HEK293 (cell line): Measurements from ENCODE around the gene AGAP3.
A peak's percentile ranks its signal among the peaks of the same experiment; 100 is the strongest.

Experiments used
- CTCF ChIA-PET: fragments of 350-600 bp; formaldehyde crosslinking; extraction: SDS; loops from one replicate; lab custom pipeline; 2021; ENCODE audit warnings: antibody characterized with exemption; lab: Yijun Ruan, JAX
- POLR2A ChIA-PET: fragments of 300-600 bp; formaldehyde crosslinking; extraction: SDS; loops from one replicate; lab custom pipeline; 2020; ENCODE audit warnings: antibody characterized with exemption, inconsistent platforms; lab: Yijun Ruan, JAX
- H3K27ac ChIP-seq: fragments of 200-500 bp; sonication (Bioruptor generic); 2 replicates; pipeline ENCODE4 v1.5.1; 2014; ENCODE audit warnings: low read depth, low read length, control low read depth, inconsistent platforms; ENCODE audit errors: extremely low read depth
- H3K36me3 ChIP-seq, 2 experiments: fragments of 200-500 bp in 1 of 2; sonication (Bioruptor generic) in 1 of 2; 1 replicate in 1 of 2; 2 replicates in 1 of 2; pipeline ENCODE4 v1.5.1; 2014 to 2017; ENCODE audit warnings: inconsistent platforms in 2 of 2, low read length in 2 of 2; ENCODE audit not compliant: control insufficient read depth in 2 of 2, insufficient read depth in 1 of 2
- H3K4me1 ChIP-seq: fragments of 200-500 bp; sonication (Bioruptor generic); 2 replicates; pipeline ENCODE4 v1.5.1; 2014; ENCODE audit warnings: mild to moderate bottlenecking, low read length, inconsistent platforms; ENCODE audit not compliant: control insufficient read depth, insufficient read depth
- H3K4me3 ChIP-seq: 2 replicates; pipeline ENCODE4 v1.5.1; 2011; ENCODE audit warnings: low read depth, mild to moderate bottlenecking, control low read depth, low read length, moderate library complexity
- H3K9me3 ChIP-seq: fragments of 200-500 bp; sonication (Bioruptor generic); 2 replicates; pipeline ENCODE4 v1.5.1; 2014; ENCODE audit warnings: low read depth, low read length, inconsistent platforms; ENCODE audit not compliant: control insufficient read depth, insufficient read depth
- EGR2 ChIP-seq: fragments of 450-650 bp; formaldehyde crosslinking; IDR thresholded peaks from 2 replicates; pipeline ENCODE4 v1.5.1; 2016; ENCODE audit warnings: low read depth, missing biosample characterization, missing genetic modification characterization
- FEZF1 ChIP-seq: fragments of 450-650 bp; formaldehyde crosslinking; IDR thresholded peaks from 2 replicates; pipeline ENCODE4 v1.5.1; 2016; ENCODE audit warnings: missing biosample characterization, missing genetic modification characterization
- KLF7 ChIP-seq: fragments of 450-650 bp; formaldehyde crosslinking; IDR thresholded peaks from 2 replicates; pipeline ENCODE4 v1.5.1; 2016; ENCODE audit warnings: missing biosample characterization, missing genetic modification characterization, borderline replicate concordance
- PATZ1 ChIP-seq: fragments of 450-650 bp; formaldehyde crosslinking; IDR thresholded peaks from 2 replicates; pipeline ENCODE4 v1.5.1; 2016; ENCODE audit warnings: missing biosample characterization, missing genetic modification characterization
- TRIM28 ChIP-seq: IDR thresholded peaks from 2 replicates; pipeline ENCODE4 v1.6.1; 2011; ENCODE audit warnings: low read length, control low read depth, borderline replicate concordance
- TSHZ1 ChIP-seq: fragments of 450-650 bp; formaldehyde crosslinking; IDR thresholded peaks from 2 replicates; pipeline ENCODE4 v1.5.1; 2016; ENCODE audit warnings: missing biosample characterization, missing genetic modification characterization, borderline replicate concordance
- ZBTB7A ChIP-seq: fragments of 450-650 bp; formaldehyde crosslinking; IDR thresholded peaks from 2 replicates; pipeline ENCODE4 v1.5.1; 2016; ENCODE audit warnings: low read depth, missing biosample characterization, missing genetic modification characterization
- ZFHX2 ChIP-seq: fragments of 450-650 bp; formaldehyde crosslinking; conservative IDR thresholded peaks from 2 replicates; pipeline ENCODE4 v1.5.1; 2016; ENCODE audit warnings: missing biosample characterization, missing genetic modification characterization
- ZNF140 ChIP-seq: fragments of 450-650 bp; formaldehyde crosslinking; IDR thresholded peaks from 2 replicates; pipeline ENCODE4 v1.5.1; 2016; ENCODE audit warnings: missing biosample characterization, missing genetic modification characterization
- ZNF211 ChIP-seq: fragments of 450-650 bp; formaldehyde crosslinking; IDR thresholded peaks from 2 replicates; pipeline ENCODE4 v1.5.1; 2016; ENCODE audit warnings: low read depth, missing biosample characterization, missing genetic modification characterization
- ZNF214 ChIP-seq: fragments of 450-650 bp; formaldehyde crosslinking; IDR thresholded peaks from 2 replicates; pipeline ENCODE4 v1.5.1; 2017; ENCODE audit warnings: missing biosample characterization, mild to moderate bottlenecking, missing genetic modification characterization, borderline replicate concordance
- ZNF248 ChIP-seq: fragments of 450-650 bp; formaldehyde crosslinking; IDR thresholded peaks from 2 replicates; pipeline ENCODE4 v1.5.1; 2017; ENCODE audit warnings: missing biosample characterization, missing genetic modification characterization
- ZNF423 ChIP-seq: fragments of 450-650 bp; formaldehyde crosslinking; IDR thresholded peaks from 2 replicates; pipeline ENCODE4 v1.5.1; 2016; ENCODE audit warnings: missing biosample characterization, missing genetic modification characterization
- ZNF513 ChIP-seq: fragments of 450-650 bp; IDR thresholded peaks from 2 replicates; pipeline ENCODE4 v1.5.1; 2018; ENCODE audit warnings: missing biosample characterization, missing genetic modification characterization
- ZNF571 ChIP-seq: fragments of 450-650 bp; formaldehyde crosslinking; IDR thresholded peaks from 2 replicates; pipeline ENCODE4 v1.5.0; 2017; ENCODE audit warnings: missing biosample characterization, missing genetic modification characterization
- ZNF600 ChIP-seq: fragments of 450-650 bp; formaldehyde crosslinking; IDR thresholded peaks from 2 replicates; pipeline ENCODE4 v1.5.1; 2016; ENCODE audit warnings: missing biosample characterization, missing genetic modification characterization
- ZNF610 ChIP-seq: fragments of 450-650 bp; formaldehyde crosslinking; IDR thresholded peaks from 2 replicates; pipeline ENCODE4 v1.5.1; 2016; ENCODE audit warnings: missing biosample characterization, missing genetic modification characterization, borderline replicate concordance
- ZNF664 ChIP-seq: fragments of 450-650 bp; formaldehyde crosslinking; IDR thresholded peaks from 2 replicates; pipeline ENCODE4 v1.5.1; 2016; ENCODE audit warnings: missing biosample characterization, missing genetic modification characterization
- ZNF843 ChIP-seq: fragments of 450-650 bp; formaldehyde crosslinking; IDR thresholded peaks from 2 replicates; pipeline ENCODE4 v1.5.1; 2016; ENCODE audit warnings: missing biosample characterization, missing genetic modification characterization
- ZSCAN18 ChIP-seq: fragments of 450-650 bp; formaldehyde crosslinking; IDR thresholded peaks from 2 replicates; pipeline ENCODE4 v1.5.1; 2016; ENCODE audit warnings: missing biosample characterization, missing genetic modification characterization
- ZXDB ChIP-seq: fragments of 450-650 bp; formaldehyde crosslinking; IDR thresholded peaks from 2 replicates; pipeline ENCODE4 v1.5.1; 2016; ENCODE audit warnings: missing biosample characterization, missing genetic modification characterization
- TF ChIP-seq, protein P1 (sequence below): fragments of 450-650 bp; formaldehyde crosslinking; IDR thresholded peaks from 2 replicates; pipeline ENCODE4 v1.5.1; 2016; ENCODE audit warnings: missing biosample characterization, missing genetic modification characterization

The AGAP3 gene

DNA sequence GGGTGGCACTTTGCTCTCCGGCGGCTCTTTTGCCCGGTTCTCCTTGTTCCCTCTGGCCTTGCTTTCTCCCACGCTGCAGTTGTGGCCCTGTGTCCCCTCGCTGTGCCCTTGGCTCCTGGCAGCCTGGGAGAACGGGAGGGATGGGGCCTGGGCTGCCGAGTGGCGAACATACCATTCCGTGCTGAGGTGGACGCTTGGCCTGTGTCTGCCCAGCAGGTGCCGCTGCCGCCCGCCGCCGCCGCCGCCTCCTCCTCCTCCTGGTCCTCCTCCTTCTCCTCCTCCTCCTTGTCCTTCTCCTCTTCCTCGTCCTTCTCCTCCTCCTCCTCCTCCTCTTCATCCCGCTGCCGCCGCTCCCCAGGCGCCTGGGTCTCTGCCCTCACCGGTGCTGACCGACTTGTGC is 36.0 kb downstream of the AGAP3 start:
- no peaks in the 10 kb centered on the region for H3K4me1 ChIP-seq
- POLR2A ChIA-PET: no interaction called here
- no peak overlapping the region for H3K4me3 ChIP-seq
- CTCF ChIA-PET: interaction anchor here (0.6 to 2.6 kb wide), 4 partner anchors 8 to 65 kb away, joined by 3 to 14 read pairs (median 4); partner anchors contain the start of gene GBX1
- no peak overlapping the region for H3K27ac ChIP-seq
- H3K9me3 ChIP-seq: no peaks in the 10 kb centered on the region
- peaks cover 0 to 91% of the 10 kb centered on the region in 2 experiments; a peak in 1 of 3 replicates for H3K36me3 ChIP-seq
- TF ChIP-seq EGR2 (tag by site-specific recombination): peak; percentile 85
- TF ChIP-seq ZNF513: peak; percentile 82
- peak; percentile 59; the same call in 1 of the 2 replicates for TF ChIP-seq ZNF600 (tag by site-specific recombination)
- no peak for TF ChIP-seq ZNF843 (tag by site-specific recombination)
- TF ChIP-seq ZFHX2 (tag by site-specific recombination): peak; percentile 60

- TF ChIP-seq TRIM28: no peak
- no peak for TF ChIP-seq ZNF140
- TF ChIP-seq FEZF1 (tag by site-specific recombination): no peak
- TF ChIP-seq ZNF211 (tag by site-specific recombination): no peak
- TF ChIP-seq ZNF571 (tag by site-specific recombination): no peak
- TF ChIP-seq ZNF248: no peak
- no peak for TF ChIP-seq ZXDB
- TF ChIP-seq ZNF214: no peak
- TF ChIP-seq, protein P1, sequence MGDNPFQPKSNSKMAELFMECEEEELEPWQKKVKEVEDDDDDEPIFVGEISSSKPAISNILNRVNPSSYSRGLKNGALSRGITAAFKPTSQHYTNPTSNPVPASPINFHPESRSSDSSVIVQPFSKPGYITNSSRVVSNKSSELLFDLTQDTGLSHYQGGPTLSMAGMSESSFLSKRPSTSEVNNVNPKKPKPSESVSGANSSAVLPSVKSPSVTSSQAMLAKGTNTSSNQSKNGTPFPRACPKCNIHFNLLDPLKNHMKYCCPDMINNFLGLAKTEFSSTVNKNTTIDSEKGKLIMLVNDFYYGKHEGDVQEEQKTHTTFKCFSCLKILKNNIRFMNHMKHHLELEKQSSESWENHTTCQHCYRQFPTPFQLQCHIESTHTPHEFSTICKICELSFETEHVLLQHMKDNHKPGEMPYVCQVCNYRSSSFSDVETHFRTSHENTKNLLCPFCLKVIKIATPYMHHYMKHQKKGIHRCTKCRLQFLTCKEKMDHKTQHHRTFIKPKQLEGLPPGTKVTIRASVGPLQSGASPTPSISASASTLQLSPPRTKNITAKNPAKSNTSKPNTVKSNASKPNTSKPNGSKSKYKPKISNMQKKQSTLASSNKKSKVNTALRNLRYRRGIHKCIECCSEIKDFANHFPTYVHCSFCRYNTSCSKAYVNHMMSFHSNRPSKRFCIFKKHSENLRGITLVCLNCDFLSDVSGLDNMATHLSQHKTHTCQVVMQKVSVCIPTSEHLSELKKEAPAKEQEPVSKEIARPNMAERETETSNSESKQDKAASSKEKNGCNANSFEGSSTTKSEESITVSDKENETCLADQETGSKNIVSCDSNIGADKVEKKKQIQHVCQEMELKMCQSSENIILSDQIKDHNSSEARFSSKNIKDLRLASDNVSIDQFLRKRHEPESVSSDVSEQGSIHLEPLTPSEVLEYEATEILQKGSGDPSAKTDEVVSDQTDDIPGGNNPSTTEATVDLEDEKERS (tag by site-specific recombination): no peak
- no peak for TF ChIP-seq ZSCAN18 (tag by site-specific recombination)
- no peak for TF ChIP-seq ZNF664 (tag by site-specific recombination)
- no peak for TF ChIP-seq ZBTB7A (tag by site-specific recombination)
- no peak for TF ChIP-seq ZNF610 (tag by site-specific recombination)
- no peak for TF ChIP-seq PATZ1 (tag by site-specific recombination)
- TF ChIP-seq ZNF423: no peak
- TF ChIP-seq TSHZ1: no peak
- no peak for TF ChIP-seq KLF7 (tag by site-specific recombination)
- H3K27ac ChIP-seq: no peak overlapping the region
- POLR2A ChIA-PET: no interaction called here
- H3K36me3 ChIP-seq: peaks cover 0 to 91% of the 10 kb centered on the region in 2 experiments; a peak in 1 of 3 replicates
- CTCF ChIA-PET: interaction anchor here (0.6 to 2.6 kb wide), 7 partner anchors 9 to 95 kb away, joined by 3 to 20 read pairs (median 4); partner anchors contain the start of genes ABCB8 and GBX1
- no peaks in the 10 kb centered on the region for H3K9me3 ChIP-seq
- no peaks in the 10 kb centered on the region for H3K4me1 ChIP-seq
- no peak overlapping the region for H3K4me3 ChIP-seq
Observed at GRCh38 chr7:151122796-151123157, 36.5 kb downstream of the AGAP3 start.
